Neural crest cell (in vitro differentiated cells): ENCODE data around the gene TFF2. TPM values are rescaled to one million over a fixed set of nuclear protein-coding genes. Genes with fewer than 3 reads are reported as not detected.

Experiments used
- DNase-seq: peaks from one replicate; pipeline ENCODE4 v3.0.0; 2021; ENCODE audit warnings: low read depth, mixed read lengths, low spot score
- H3K27ac Mint-ChIP-seq: one replicate; pipeline ENCODE4 v1.8.0; 2021; ENCODE audit warnings: mild to moderate bottlenecking, mixed read lengths; ENCODE audit not compliant: unreplicated experiment
- H3K27me3 Mint-ChIP-seq: 2 replicates; pipeline ENCODE4 v1.8.0; 2021; ENCODE audit warnings: low read depth, mild to moderate bottlenecking, mixed read lengths
- H3K36me3 Mint-ChIP-seq: 2 replicates; pipeline ENCODE4 v1.8.0; 2021; ENCODE audit warnings: low read depth, mild to moderate bottlenecking, mixed read lengths
- H3K4me1 Mint-ChIP-seq: 2 replicates; pipeline ENCODE4 v1.8.0; 2021; ENCODE audit warnings: mixed read lengths
- H3K4me3 Mint-ChIP-seq: one replicate; pipeline ENCODE4 v1.8.0; 2021; ENCODE audit warnings: mild to moderate bottlenecking, mixed read lengths
- H3K9me3 Mint-ChIP-seq: 2 replicates; pipeline ENCODE4 v1.8.0; 2021; ENCODE audit warnings: mixed read lengths
- CTCF ChIP-seq: fragments of 200-600 bp; sonication (generic); conservative IDR thresholded peaks from 2 replicates; pipeline ENCODE4 v1.5.0; 2021; ENCODE audit warnings: antibody characterized with exemption, mild to moderate bottlenecking
- total RNA-seq: library from RNA; stranded (reverse); gene quantifications from 2 replicates; pipeline ENCODE4 v1.2.1, GENCODE V29; 2021

Gene TFF2
- total RNA-seq, 1 donor from 2014 or later: not detected

GRCh38 chr21:42343963-42344510 lies 6.8 kb downstream of the TFF2 start:
- no peak overlapping the region for H3K27ac Mint-ChIP-seq
- H3K4me1 Mint-ChIP-seq: peaks cover 14% of the 10 kb centered on the region
- DNase-seq: no peak
- no peak overlapping the region for H3K4me3 Mint-ChIP-seq
- H3K27me3 Mint-ChIP-seq: no peaks in the 10 kb centered on the region
- no peaks in the 10 kb centered on the region for H3K36me3 Mint-ChIP-seq
- no peaks in the 10 kb centered on the region for H3K9me3 Mint-ChIP-seq
- no peak for TF ChIP-seq CTCF

- no peaks in the 10 kb centered on the region for H3K9me3 Mint-ChIP-seq
- H3K36me3 Mint-ChIP-seq: no peaks in the 10 kb centered on the region
- no peak for DNase-seq
- H3K27me3 Mint-ChIP-seq: no peaks in the 10 kb centered on the region
- no peak overlapping the region for H3K27ac Mint-ChIP-seq
- TF ChIP-seq CTCF: no peak
- H3K4me3 Mint-ChIP-seq: no peak overlapping the region
- peaks cover 14% of the 10 kb centered on the region for H3K4me1 Mint-ChIP-seq
Observed at GRCh38 chr21:42343556-42343955, 7.2 kb downstream of the TFF2 start.

- Mint-ChIP-seq H3K27me3 (no peaks in the 10 kb centered on the region), H3K4me3 (no peak overlapping the region), H3K36me3 (no peaks in the 10 kb centered on the region), H3K4me1 (peaks cover 16% of the 10 kb centered on the region), H3K27ac (no peak overlapping the region), H3K9me3 (no peaks in the 10 kb centered on the region)
- DNase-seq: no peak
- no peak for TF ChIP-seq CTCF
Observed at GRCh38 chr21:42343101-42343500, 7.7 kb downstream of the TFF2 start.

GRCh38 chr21:42341776-42342542 lies 8.8 kb downstream of the TFF2 start:
- H3K4me3 Mint-ChIP-seq: no peak overlapping the region
- DNase-seq: no peak
- TF ChIP-seq CTCF: no peak
- peaks cover 4% of the 10 kb centered on the region for H3K9me3 Mint-ChIP-seq
- no peaks in the 10 kb centered on the region for H3K36me3 Mint-ChIP-seq
- H3K27ac Mint-ChIP-seq: no peak overlapping the region
- peaks cover 22% of the 10 kb centered on the region for H3K4me1 Mint-ChIP-seq
- H3K27me3 Mint-ChIP-seq: no peaks in the 10 kb centered on the region

- peaks cover 30% of the 10 kb centered on the region for H3K4me1 Mint-ChIP-seq
- no peak for DNase-seq
- H3K36me3 Mint-ChIP-seq: no peaks in the 10 kb centered on the region
- TF ChIP-seq CTCF: no peak
- H3K27ac Mint-ChIP-seq: no peak overlapping the region
- H3K27me3 Mint-ChIP-seq: no peaks in the 10 kb centered on the region
- H3K9me3 Mint-ChIP-seq: peaks cover 4% of the 10 kb centered on the region
- H3K4me3 Mint-ChIP-seq: no peak overlapping the region
Observed at GRCh38 chr21:42340187-42341050, 10.4 kb downstream of the TFF2 start.
